Activated CD4-positive, alpha-beta memory T cell treated with anti-CD3 and anti-CD28 coated beads for 36 hours (primary cell): ENCODE results near the gene N4BP2. TPM values are rescaled to one million over a fixed set of nuclear protein-coding genes. Genes with fewer than 3 reads are reported as not detected.

ENCODE experiments used
- CTCF ChIA-PET: fragments of 350-600 bp; sonication (Branson Sonifier 250); formaldehyde crosslinking; loops from one replicate; lab custom pipeline; 2021; ENCODE audit warnings: antibody characterized with exemption, inconsistent platforms; lab: Charles Lee
- POLR2A ChIA-PET: fragments of 350-600 bp; sonication (Branson Sonifier 250); formaldehyde crosslinking; loops from one replicate; lab custom pipeline; 2021; ENCODE audit warnings: antibody characterized with exemption; lab: Charles Lee
- DNase-seq: peaks from one replicate; pipeline ENCODE4 v3.0.0-alpha.2; 2020
- H3K27ac Mint-ChIP-seq: one replicate; pipeline ENCODE4 v1.8.0; 2021; ENCODE audit warnings: mixed read lengths
- H3K27me3 Mint-ChIP-seq: one replicate; pipeline ENCODE4 v1.8.0; 2021; ENCODE audit warnings: mixed read lengths
- H3K36me3 Mint-ChIP-seq: one replicate; pipeline ENCODE4 v1.8.0; 2021; ENCODE audit warnings: mixed read lengths
- H3K4me1 Mint-ChIP-seq: one replicate; pipeline ENCODE4 v1.8.0; 2021; ENCODE audit warnings: low read depth, mixed read lengths
- H3K4me3 Mint-ChIP-seq: one replicate; pipeline ENCODE4 v1.8.0; 2021; ENCODE audit warnings: mild to moderate bottlenecking, mixed read lengths
- H3K9me3 Mint-ChIP-seq: one replicate; pipeline ENCODE4 v1.8.0; 2021; ENCODE audit warnings: mixed read lengths
- intact Hi-C: fragments of 100-400 bp; cut with micrococcal nuclease; formaldehyde crosslinking; loops from one replicate; pipeline ENCODE4 v1.15.1; 2023
- total RNA-seq, 2 experiments: library from RNA; stranded (reverse); gene quantifications; one replicate each; pipeline ENCODE4 v1.2.3, GENCODE V29; 2021

N4BP2 gene
- total RNA-seq, 2 experiments from 2014 or later = 19.3 to 21.9 TPM

DNA sequence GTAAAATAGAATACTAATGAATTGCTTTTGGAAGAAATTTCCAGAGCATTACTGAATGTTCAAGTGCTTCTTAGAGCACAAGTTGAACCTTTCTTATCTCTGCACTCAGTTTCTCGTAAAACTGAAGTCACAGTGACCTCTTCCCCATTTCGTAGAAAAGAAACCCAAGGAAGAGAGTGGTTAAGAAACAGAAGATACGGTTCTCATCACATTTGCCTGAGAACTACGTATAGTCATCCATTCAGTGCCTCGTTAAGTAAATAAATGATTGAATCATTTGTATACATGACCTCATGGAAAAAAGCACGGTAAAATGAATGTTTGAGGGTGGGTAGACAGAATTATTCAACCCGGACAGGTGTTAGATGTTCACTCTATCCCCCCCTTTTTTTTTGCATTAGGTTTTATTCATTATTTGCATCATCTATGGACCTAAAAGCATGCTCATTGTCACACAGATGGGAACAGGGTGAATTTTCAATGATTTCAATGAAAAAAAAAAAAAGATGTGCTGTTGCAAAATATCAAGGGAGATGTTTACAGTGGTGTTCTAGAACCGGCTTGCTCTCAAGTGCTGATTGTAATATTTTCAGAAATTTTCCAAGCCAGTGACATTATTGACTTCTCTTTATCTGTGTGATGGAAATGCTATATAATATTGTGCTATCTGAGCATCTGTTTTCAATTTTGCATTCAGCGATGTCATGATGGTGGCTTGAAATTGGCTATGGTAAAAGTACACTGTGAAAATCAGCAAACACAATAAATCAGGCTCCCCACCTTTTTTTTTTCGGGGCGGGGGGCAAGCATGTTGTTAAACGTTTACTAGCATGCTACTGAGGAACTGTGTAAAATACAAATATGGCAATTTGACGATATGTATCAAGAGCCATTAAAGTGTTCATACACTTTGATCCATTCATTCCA is 144.5 kb downstream of the N4BP2 start:
- Mint-ChIP-seq H3K4me1 (peaks cover 39% of the 10 kb centered on the region), H3K27me3 (no peaks in the 10 kb centered on the region), H3K36me3 (peaks cover 82% of the 10 kb centered on the region), H3K27ac (peak overlapping the region; percentile 98), H3K9me3 (no peaks in the 10 kb centered on the region), H3K4me3 (peak overlapping the region; percentile 93)
- DNase-seq = no peak
- CTCF ChIA-PET = interaction anchor here (0.6 to 2.4 kb wide), 9 partner anchors 10 to 145 kb away, joined by 3 to 18 read pairs (median 5); no protein-coding TSS in a partner anchor
- intact Hi-C loops = loop anchor here (1.0 to 10.0 kb wide), 14 partner anchors 7 to 1166 kb away; partner anchors contain the start of genes LIAS, PDS5A, RPL9 and TMEM156
- POLR2A ChIA-PET = interaction anchor here (0.6 to 6.8 kb wide), 26 partner anchors 10 to 501 kb away, joined by 3 to 97 read pairs (median 11); partner anchors contain the start of gene N4BP2

DNA sequence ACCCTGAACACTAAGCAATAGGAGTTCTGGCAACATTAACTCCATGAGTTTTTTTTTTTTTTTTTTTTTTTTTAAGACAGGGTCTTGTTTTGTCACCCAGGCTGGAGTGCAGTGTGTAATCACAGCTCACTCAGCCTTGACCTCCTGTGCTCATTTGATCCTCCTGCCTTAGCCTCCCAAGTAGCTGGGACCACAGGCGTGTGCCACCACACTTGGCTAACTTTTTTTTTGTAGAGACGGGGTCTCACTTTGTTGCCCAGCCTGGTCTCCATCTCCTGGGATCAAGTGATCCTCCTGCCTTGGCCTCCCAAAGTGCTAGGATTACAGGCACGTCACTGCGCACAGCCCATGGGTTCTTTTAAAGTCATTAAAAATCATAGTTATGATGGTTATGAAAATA is 145.2 kb downstream of the N4BP2 start:
- Mint-ChIP-seq H3K9me3 (no peaks in the 10 kb centered on the region), H3K4me1 (peaks cover 37% of the 10 kb centered on the region), H3K4me3 (peak overlapping the region; percentile 93), H3K27me3 (no peaks in the 10 kb centered on the region), H3K27ac (peak overlapping the region; percentile 98), H3K36me3 (peaks cover 81% of the 10 kb centered on the region)
- no peak for DNase-seq
- ChIA-PET POLR2A (interaction anchor here (0.6 to 4.5 kb wide), 12 partner anchors 10 to 145 kb away, joined by 3 to 32 read pairs (median 4); partner anchors contain the start of gene N4BP2), CTCF (interaction anchor here (0.9 to 1.2 kb wide), 3 partner anchors 9 to 124 kb away, joined by 3 read pairs; no protein-coding TSS in a partner anchor)
- intact Hi-C loops = loop anchor here (2.0 to 10.0 kb wide), 6 partner anchors 37 to 1167 kb away; partner anchors contain the start of genes LIAS, PDS5A, RPL9 and TMEM156

DNA sequence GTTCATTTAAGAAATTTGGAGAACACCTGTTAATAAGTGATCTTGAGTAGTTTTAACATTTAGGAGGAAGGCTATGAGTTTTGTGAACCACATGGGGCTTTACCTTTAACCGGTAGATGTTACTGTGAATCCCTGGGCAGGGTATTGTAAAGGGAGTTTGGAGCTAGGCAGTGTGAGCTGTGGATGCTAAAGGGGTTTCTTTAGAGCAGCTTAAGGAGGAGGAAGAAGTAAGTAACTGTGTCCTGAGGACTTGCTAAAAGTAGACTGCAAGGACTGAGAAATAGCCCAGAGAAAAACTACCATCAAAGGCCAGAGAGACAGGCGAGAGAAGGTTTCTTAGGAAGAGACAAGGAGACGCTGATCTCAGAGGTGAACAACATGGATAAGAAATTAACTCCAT is 145.8 kb downstream of the N4BP2 start:
- Mint-ChIP-seq H3K27me3 (no peaks in the 10 kb centered on the region), H3K27ac (peak overlapping the region; percentile 98), H3K9me3 (no peaks in the 10 kb centered on the region), H3K36me3 (peaks cover 80% of the 10 kb centered on the region), H3K4me3 (peak overlapping the region; percentile 93), H3K4me1 (peaks cover 41% of the 10 kb centered on the region)
- intact Hi-C loops = loop anchor here (5.0 to 10.0 kb wide), 4 partner anchors 225 to 1168 kb away; partner anchors contain the start of genes LIAS, PDS5A, RPL9 and TMEM156
- ChIA-PET POLR2A (interaction anchor here (0.6 to 4.5 kb wide), 11 partner anchors 9 to 148 kb away, joined by 3 to 32 read pairs (median 5); no protein-coding TSS in a partner anchor), CTCF (interaction anchor here (0.9 to 1.2 kb wide), 3 partner anchors 9 to 123 kb away, joined by 3 read pairs; no protein-coding TSS in a partner anchor)
- DNase-seq = no peak

DNA sequence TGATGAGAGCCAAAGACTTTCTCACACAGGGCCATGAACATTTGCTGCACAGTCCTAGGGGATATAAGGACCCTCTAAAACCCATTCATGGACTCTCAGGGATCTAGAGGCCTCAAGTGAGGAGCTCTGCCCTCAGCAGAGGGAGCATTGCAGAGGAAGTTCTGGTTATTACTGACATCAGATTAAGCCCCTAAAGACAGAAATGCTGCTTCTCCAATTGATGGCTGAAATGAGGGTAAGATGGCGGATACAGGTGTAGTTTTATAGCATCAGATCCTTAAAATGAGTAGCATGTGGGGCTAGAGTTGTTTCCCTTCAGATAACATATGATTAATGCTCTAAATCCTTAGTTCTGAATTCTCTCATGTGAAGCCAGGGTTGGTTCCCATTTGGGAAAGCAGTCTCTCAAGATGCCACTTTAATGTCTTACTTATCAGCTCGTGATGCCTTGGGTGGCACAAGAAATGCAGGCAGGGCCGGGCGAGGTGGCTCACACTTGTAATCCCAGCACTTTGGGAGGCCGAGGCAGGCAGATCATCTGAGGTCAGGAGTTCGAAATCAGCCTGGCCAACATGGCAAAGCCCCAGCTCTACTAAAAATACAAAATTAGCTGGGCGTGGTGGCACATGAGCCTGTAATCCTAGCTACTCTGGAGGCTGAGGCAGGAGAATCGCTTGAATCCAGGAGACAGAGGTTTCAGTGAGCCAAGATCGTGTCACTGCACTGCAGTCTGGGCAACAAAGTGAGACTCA is 148.0 kb downstream of the N4BP2 start:
- H3K27me3 Mint-ChIP-seq = no peaks in the 10 kb centered on the region
- H3K9me3 Mint-ChIP-seq = no peaks in the 10 kb centered on the region
- no peak for DNase-seq
- ChIA-PET POLR2A (interaction anchor here (0.8 to 6.1 kb wide), 19 partner anchors 8 to 452 kb away, joined by 3 to 133 read pairs (median 5); partner anchors contain the start of gene RHOH), CTCF (interaction anchor here (0.6 to 3.5 kb wide), 8 partner anchors 11 to 112 kb away, joined by 3 to 24 read pairs (median 4); no protein-coding TSS in a partner anchor)
- peaks cover 54% of the 10 kb centered on the region for H3K4me1 Mint-ChIP-seq
- peak overlapping the region; percentile 93 for H3K4me3 Mint-ChIP-seq
- H3K27ac Mint-ChIP-seq = peak overlapping the region; percentile 98
- peaks cover 70% of the 10 kb centered on the region for H3K36me3 Mint-ChIP-seq
- intact Hi-C loops = loop anchor here (1.0 to 10.0 kb wide), 7 partner anchors 8 to 1170 kb away; partner anchors contain the start of genes LIAS, PDS5A, RPL9 and TMEM156

DNA sequence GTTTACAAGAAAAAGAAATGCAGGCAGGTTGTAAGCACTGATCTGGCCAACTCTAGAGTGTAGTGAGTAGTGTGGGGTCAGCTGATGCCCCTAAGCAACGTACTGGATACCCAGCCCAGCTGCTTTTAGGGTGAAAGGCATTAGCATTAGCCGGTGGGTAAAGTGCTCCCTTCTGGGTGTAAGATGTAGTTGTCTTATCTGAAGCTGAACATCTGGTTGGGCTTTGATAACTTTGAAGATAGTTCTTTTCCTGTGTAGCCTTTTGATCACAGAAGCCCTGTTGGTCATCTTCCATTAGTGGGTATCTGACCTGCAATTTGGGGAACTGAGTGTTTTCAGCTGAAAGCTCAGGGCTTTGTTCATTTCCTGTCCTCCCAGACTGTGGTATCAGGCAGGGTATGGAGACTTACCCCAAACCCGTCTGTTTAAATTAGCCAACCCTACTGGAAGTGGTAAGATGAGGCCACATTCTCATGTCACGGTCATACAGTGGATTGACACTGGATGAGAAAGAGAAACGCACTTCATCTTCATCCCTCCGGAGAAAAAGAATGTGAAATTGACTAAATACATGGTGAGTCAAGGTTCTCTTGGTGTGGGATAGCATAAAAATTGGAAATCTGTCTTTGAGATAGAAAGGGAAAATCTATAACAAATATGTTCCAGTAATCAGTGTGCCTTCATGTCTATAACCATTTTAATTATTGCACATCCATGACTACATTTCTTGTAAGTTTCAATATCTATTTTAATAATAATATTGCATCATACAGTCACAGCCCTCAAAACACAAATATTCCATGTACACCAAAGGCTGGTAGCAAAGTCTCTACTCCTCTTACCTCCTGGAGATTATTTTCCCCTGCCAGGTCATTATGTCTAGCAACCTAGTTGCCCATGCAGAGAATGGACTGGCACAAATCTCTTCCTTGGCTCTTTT is 148.9 kb downstream of the N4BP2 start:
- ChIA-PET POLR2A (interaction anchor here (0.7 to 6.1 kb wide), 19 partner anchors 8 to 451 kb away, joined by 3 to 133 read pairs (median 5); partner anchors contain the start of gene RHOH), CTCF (interaction anchor here (0.6 to 3.5 kb wide), 11 partner anchors 10 to 111 kb away, joined by 3 to 24 read pairs (median 4); no protein-coding TSS in a partner anchor)
- Mint-ChIP-seq H3K36me3 (peaks cover 70% of the 10 kb centered on the region), H3K9me3 (no peaks in the 10 kb centered on the region), H3K4me1 (peaks cover 61% of the 10 kb centered on the region), H3K27ac (peak overlapping the region; percentile 98), H3K27me3 (no peaks in the 10 kb centered on the region), H3K4me3 (peak overlapping the region; percentile 93)
- intact Hi-C loops = loop anchor here (1.0 to 10.0 kb wide), 6 partner anchors 9 to 1171 kb away; partner anchors contain the start of gene TMEM156
- peak; percentile 69 for DNase-seq

DNA sequence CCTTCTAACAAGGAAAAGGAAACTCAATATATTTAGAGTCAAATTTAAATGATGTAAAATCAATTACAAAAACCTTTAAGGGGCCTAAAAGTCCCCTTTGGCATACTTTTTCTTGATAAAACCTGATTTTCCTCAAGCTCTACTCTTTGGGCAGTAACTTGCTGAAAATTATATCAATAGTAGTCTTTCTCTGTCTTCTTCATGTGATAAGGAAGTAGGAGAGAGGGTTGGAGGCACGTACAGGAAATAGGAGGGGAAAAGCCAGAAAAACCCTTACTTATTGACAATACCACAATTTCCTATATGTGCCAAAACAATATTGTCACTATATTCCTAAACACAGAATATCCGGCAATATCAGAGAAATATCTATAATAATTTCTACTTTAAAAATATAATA is 149.8 kb downstream of the N4BP2 start:
- DNase-seq = no peak
- POLR2A ChIA-PET = interaction anchor here (0.7 to 6.1 kb wide), 9 partner anchors 9 to 110 kb away, joined by 3 to 133 read pairs (median 6); partner anchors contain the start of gene RHOH
- peaks cover 63% of the 10 kb centered on the region for H3K4me1 Mint-ChIP-seq
- peak overlapping the region; percentile 98 for H3K27ac Mint-ChIP-seq
- peak overlapping the region; percentile 93 for H3K4me3 Mint-ChIP-seq
- no peaks in the 10 kb centered on the region for H3K9me3 Mint-ChIP-seq
- intact Hi-C loops = loop anchor here (1.0 to 10.0 kb wide), 3 partner anchors 45 to 1172 kb away; partner anchors contain the start of gene TMEM156
- peaks cover 67% of the 10 kb centered on the region for H3K36me3 Mint-ChIP-seq
- CTCF ChIA-PET = interaction anchor here (1.0 to 3.5 kb wide), 7 partner anchors 13 to 110 kb away, joined by 3 to 24 read pairs (median 8); no protein-coding TSS in a partner anchor
- H3K27me3 Mint-ChIP-seq = no peaks in the 10 kb centered on the region

Other genes starting within 250 kb of the N4BP2 start
- gene PDS5A, start 78.9 kb upstream of the N4BP2 start, total RNA-seq = 100 to 1,000 TPM; 101 to 103 TPM
- 10 to 100 TPM; 97.5 to 98.6 TPM for gene RHOH, start 140.2 kb downstream of the N4BP2 start, total RNA-seq